Cardiac ventricle fibroblast (primary cell): Measurements from ENCODE around the gene AQP12B. TPM values are rescaled to one million over a fixed set of nuclear protein-coding genes. Genes with fewer than 3 reads are reported as not detected.

Experiments
- total RNA-seq: library from RNA; depleted of rRNA; stranded (reverse); fragments of >200 nt; gene quantifications from 2 replicates; pipeline ENCODE4 v1.2.3, GENCODE V29; 2015

Gene AQP12B
- not detected in 2 replicates for total RNA-seq

GRCh38 chr2:240682431-240683224 is at the start of gene AQP12B:
Gene AQP12B, minus strand, starts transcription at chr2:240682885. Its CDS starts 48 bp downstream, at chr2:240682837.

GRCh38 chr2:240691631-240692420 is 9.1 kb upstream of the AQP12B start, which contains the start of gene AQP12A:
Gene AQP12A, plus strand, starts transcription at chr2:240691866. Its CDS starts 48 bp downstream, at chr2:240691914.

Other genes starting within 250 kb of the AQP12B start
- 248 and 255 TPM in 2 replicates for gene GPC1, start 247.2 kb downstream of the AQP12B start, total RNA-seq
- gene ANKMY1, start 124.9 kb downstream of the AQP12B start, total RNA-seq = 5.4 and 6.3 TPM in 2 replicates
- gene DUSP28, start 122.5 kb downstream of the AQP12B start, total RNA-seq = 3.3 and 7.2 TPM in 2 replicates
- 25.7 and 32.1 TPM in 2 replicates for gene RNPEPL1, start 114.4 kb downstream of the AQP12B start, total RNA-seq
- 4.1 and 8.3 TPM in 2 replicates for gene CAPN10, start 96.2 kb downstream of the AQP12B start, total RNA-seq
- not detected in 2 replicates for gene GPR35, start 57.4 kb downstream of the AQP12B start, total RNA-seq
- gene AQP12A, start 9.0 kb upstream of the AQP12B start, total RNA-seq = not detected in 2 replicates
- not detected in 2 replicates for gene KIF1A, start 137.3 kb upstream of the AQP12B start, total RNA-seq
- gene AGXT, start 185.9 kb upstream of the AQP12B start, total RNA-seq = not detected in 2 replicates
- not detected in 2 replicates for gene MAB21L4, start 213.3 kb upstream of the AQP12B start, total RNA-seq
- gene CROCC2, start 223.5 kb upstream of the AQP12B start, total RNA-seq = 0.12 and 0.29 TPM in 2 replicates